GM13977 (cell line): ENCODE data around the gene MT1G.
A peak's percentile ranks its signal among the peaks of the same experiment; 100 is the strongest.

Source experiments
- DNase-seq: peaks from one replicate; pipeline ENCODE4 v3.0.0; 2012; ENCODE audit warnings: low spot score
- CTCF ChIP-seq: IDR thresholded peaks from 2 replicates; pipeline ENCODE4 v1.5.1; 2012; ENCODE audit warnings: mild to moderate bottlenecking, control low read depth; ENCODE audit not compliant: insufficient read depth; ENCODE audit errors: extremely low read depth, missing control alignments
- in situ Hi-C: fragments of 300-500 bp; cut with MboI; formaldehyde crosslinking; loops from one replicate; pipeline ENCODE4 v1.12.0; 2022; ENCODE audit warnings: low sequenced_read_pairs, low pct_unique_long_range_greater_than_20kb, mixed read lengths, inconsistent platforms; ENCODE audit not compliant: unreplicated experiment

Gene MT1G

GRCh38 chr16:56686758-56687157 lies 18.9 kb upstream of the MT1G start:
- no peak for DNase-seq
- TF ChIP-seq CTCF, result no peak
- in situ Hi-C loops, result no loop called here

GRCh38 chr16:56684926-56685590 lies 17.2 kb upstream of the MT1G start:
- DNase-seq, result no peak
- in situ Hi-C loops, result no loop called here
- no peak for TF ChIP-seq CTCF

- in situ Hi-C loops, result no loop called here
- DNase-seq, result no peak
- no peak for TF ChIP-seq CTCF
Observed at GRCh38 chr16:56684256-56684925, 16.5 kb upstream of the MT1G start.

GRCh38 chr16:56683424-56684172 lies 15.7 kb upstream of the MT1G start:
- no peak for TF ChIP-seq CTCF
- in situ Hi-C loops, result no loop called here
- DNase-seq, result no peak

- no peak for TF ChIP-seq CTCF
- DNase-seq, result no peak
- in situ Hi-C loops, result no loop called here
Observed at GRCh38 chr16:56682703-56683397, 15.0 kb upstream of the MT1G start.

GRCh38 chr16:56681939-56682702 lies 14.3 kb upstream of the MT1G start, which contains the start of gene MT1X:
Gene MT1X, plus strand, starts transcription at chr16:56682470. Its CDS starts 71 bp downstream, at chr16:56682541.
- DNase-seq, result peak; percentile 88
- in situ Hi-C loops, result no loop called here
- TF ChIP-seq CTCF, result no peak
